Measurements from ENCODE around the gene USP25.

- no peak for TF ChIP-seq POLR2A (IDR thresholded peaks at IDR 0.05; ENCODE audit: extremely low read depth, insufficient read length)
- no peak for TF ChIP-seq CTCF (IDR thresholded peaks at IDR 0.05; ENCODE audit: low read depth, low read length)
- TF ChIP-seq MAX (IDR thresholded peaks at IDR 0.05; ENCODE audit: low read depth, low read length), result no peak
Observed at GRCh38 chr21:15763359-15763758, 33.6 kb downstream of the USP25 start.
